GM19099 (cell line): ENCODE results near the gene ATXN3.

Source experiments
- POLR2A ChIP-seq: IDR thresholded peaks from 3 replicates; pipeline ENCODE4 v1.6.1; 2011; ENCODE audit warnings: low read depth; ENCODE audit not compliant: insufficient read length; ENCODE audit errors: extremely low read depth

ATXN3 gene

DNA sequence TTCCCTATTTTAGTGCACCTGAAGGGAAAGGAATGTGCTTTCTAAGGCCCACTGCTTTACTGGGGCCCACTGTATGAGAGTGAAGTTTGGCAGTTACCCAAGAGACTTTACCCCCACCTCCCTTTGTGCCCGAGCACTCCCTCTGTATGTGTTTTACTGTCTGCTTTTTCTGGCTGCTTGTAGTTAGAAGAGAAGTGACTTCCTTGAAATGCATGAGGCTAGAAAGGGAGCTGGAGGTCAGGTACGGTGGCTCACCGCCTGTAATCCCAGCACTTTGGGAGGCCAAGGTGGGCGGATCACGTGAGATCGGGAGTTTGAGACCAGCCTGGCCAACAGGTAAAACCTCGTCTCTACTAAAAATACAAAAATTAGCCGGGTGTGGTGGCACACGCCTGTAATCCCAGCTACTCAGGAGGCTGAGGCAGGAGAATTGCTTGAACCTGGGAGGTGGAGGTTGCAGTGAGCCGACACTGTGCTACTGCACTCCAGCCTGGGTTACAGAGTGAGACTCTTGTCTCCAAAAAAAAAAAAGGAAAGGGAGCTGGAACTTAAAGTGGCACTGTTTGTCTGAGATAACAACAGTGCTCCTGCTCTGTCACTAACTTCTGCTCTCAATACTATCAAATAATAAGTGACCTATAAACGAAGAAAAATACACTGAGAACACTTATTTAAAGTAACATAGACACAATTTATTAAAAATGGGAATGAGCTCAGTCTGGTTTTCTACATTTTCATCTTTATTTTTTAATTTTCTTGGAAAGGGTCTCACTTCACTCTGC is 72.3 kb downstream of the ATXN3 start:
- no peak for TF ChIP-seq POLR2A

DNA sequence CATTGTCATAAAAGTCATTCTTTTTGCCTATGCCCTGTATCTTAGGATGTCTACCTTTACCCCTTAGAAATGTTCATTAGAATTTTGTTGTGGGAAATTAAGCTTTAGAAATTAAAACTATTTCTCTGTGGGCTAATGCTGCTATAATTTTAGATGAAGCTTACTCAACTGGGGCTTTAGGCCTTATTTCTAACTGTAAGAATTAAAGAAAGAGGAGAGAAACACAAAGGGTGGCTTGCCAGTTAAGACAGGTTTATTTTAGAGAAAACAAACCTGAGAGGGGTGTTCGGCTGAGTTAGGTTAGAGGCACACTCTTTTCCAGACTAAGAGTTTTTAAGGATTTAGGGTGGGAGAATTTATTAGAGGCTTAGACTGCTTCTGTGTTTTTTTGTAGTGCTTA is 72.9 kb downstream of the ATXN3 start:
- no peak for TF ChIP-seq POLR2A

DNA sequence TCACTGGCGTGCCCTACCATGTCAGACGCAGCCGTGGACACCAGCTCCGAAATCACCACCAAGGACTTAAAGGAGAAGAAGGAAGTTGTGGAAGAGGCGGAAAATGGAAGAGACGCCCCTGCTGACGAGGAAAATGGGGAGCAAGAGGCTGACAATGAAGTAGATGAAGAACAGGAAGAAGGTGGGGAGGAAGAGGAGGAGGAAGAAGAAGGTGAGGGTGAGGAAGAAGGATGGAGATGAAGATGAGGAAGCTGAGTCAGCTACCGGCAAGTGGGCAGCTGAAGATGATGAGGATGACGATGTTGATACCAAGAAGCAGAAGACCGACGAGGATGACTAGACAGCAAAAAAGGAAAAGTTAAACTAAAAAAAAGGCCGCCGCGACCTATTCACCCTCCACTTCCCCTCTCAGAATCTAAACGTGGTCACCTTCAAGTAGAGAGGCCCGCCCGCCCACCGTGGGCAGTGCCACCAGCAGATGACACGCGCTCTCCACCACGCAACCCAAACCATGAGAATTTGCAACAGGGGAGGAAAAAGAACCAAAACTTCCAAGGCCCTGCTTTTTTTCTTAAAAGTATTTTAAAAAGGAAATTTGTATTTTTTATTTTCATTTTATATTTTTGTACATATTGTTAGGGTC is 79.7 kb downstream of the ATXN3 start:
- no peak for TF ChIP-seq POLR2A

DNA sequence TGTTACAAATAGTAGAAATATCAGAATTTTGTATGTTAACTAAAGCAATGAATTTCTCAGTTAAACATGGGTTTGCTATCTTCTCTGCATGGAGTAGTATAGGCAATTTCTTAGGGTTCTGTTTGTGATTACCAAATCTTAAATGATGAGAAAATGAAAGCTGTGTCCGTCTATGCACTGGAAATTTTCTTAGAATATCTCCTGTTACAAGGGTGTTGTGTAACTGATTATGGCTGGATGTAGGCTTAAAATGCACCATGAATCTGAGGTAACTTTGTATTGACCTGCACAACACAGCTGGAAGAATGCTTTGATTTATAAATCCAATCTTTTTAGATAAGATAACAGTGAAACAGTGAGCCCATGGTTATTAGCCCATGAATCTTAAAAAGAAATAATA is 84.3 kb downstream of the ATXN3 start:
- TF ChIP-seq POLR2A = no peak

DNA sequence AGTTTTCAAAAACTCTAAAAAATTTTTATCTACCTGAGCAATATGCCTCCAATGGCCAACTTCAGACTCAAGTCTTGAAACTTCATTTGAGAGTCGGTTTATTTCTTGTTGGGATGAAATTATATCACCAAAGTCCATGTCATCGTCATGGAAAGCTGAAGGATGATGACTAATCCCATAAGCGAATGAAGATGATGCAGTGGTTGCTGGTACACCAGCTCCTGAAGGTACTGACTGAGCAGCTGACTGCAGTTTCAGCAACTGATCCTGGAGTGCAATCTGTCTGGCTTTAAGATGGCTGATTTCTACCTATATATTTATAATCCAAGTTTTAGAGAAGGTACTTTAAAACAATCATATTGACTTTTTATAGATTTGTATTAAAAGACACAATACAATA is 84.9 kb downstream of the ATXN3 start:
- no peak for TF ChIP-seq POLR2A

DNA sequence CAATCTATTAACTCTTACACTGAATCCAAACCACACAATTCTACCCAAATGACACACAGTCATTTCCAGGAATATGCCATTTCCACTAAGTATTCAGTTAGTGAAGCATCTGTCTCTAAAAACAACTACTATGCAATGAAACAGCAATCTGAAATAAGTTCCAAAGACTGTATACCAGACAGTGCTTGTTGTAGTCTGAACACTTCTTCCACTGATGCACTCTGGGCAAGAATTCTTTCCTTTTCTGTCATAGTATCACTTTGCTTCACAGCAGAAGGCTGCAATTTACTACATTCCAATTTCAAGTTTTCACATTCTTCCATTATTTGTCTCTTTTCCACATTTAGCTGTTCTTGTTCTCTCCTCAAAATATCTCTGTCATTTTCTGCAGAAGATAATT is 92.3 kb downstream of the ATXN3 start:
- no peak for TF ChIP-seq POLR2A

DNA sequence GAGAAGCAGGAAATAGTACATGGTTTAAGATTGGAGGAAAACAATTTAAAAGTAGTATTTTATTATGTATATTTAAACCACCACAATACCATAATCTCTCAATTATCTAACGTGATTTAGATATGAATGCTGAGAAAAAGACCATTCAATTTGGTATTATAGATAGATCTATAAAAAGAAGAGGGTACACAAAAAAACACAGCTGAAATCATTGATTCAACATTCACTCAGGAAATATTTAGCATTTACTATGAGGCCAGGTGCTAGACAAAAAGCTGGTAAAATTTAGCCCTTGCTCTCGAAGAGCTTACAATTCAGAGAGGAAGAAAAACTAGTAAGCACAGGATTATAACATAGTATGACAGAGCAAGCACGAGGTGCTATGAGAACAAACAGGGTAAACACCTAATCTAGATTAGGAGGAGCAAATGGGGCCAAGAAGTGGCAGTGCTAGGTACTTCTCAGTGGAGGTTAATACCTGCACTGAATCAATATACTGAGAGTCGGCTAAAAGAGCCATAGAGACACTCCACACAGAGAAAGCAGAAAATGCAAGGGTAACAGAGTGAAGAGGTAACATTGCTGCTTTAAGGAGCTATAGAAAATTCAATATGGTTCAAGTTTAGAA is 94.1 kb downstream of the ATXN3 start:
- no peak for TF ChIP-seq POLR2A

DNA sequence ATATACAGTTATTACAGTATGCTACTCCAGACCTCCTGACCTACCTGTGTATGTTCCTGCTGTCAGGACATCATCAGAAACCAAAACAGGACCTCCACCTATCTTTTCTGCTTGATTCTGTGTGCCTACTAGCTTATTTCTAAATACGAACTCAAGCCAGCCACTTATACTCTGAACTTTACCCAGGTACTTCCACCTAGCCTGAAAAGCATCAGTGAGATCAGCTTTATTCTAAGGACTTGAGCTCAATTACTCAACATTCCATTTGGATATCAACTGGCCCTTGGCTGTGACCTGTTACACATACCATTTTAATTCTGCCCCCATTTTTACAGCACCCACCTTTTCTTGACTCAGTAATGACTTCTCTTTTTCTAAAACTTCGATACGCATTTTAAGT is 95.7 kb downstream of the ATXN3 start:
- TF ChIP-seq POLR2A = no peak

DNA sequence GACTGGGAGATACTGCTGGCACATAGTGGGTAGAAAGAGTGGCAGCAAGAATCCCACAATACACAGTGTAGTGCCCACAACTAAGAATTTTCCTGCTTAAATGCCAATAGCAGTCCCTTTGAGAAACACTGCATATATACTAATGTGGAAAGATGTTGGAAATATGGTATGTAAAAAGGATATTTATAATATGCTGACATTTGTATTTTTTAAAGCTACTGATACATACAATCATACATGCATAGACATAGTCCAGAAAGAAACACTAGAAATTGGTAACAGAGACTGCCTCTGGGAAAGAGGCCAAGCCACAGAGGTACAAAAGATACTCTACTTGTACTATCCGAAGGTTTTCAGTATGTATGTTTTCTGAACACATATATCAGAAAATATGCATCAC is 96.8 kb downstream of the ATXN3 start:
- no peak for TF ChIP-seq POLR2A
